GM06990 (cell line): Measurements from ENCODE around the gene RPP40.

Experiments
- DNase-seq: peaks from one replicate; pipeline ENCODE4 v3.0.0-alpha.2; 2011; ENCODE audit not compliant: insufficient read length; ENCODE audit errors: extremely low read depth
- H3K27me3 ChIP-seq: replicated peaks from 2 replicates; pipeline ENCODE4 v1.6.0; 2011; ENCODE audit warnings: low read length; ENCODE audit not compliant: control insufficient read depth, insufficient read depth
- H3K36me3 ChIP-seq: 2 replicates; pipeline ENCODE4 v1.5.1; 2011; ENCODE audit warnings: low read length; ENCODE audit not compliant: control insufficient read depth, insufficient read depth
- H3K4me3 ChIP-seq: replicated peaks from 2 replicates; pipeline ENCODE4 v1.5.1; 2011; ENCODE audit warnings: low read depth, mild to moderate bottlenecking, control low read depth, low read length
- TF ChIP-seq, protein P1 (sequence below): IDR thresholded peaks from 2 replicates; pipeline ENCODE4 v1.5.1; 2011; ENCODE audit warnings: low read length, control low read depth, mild to moderate bottlenecking, inconsistent platforms; ENCODE audit not compliant: insufficient read depth, poor library complexity, severe bottlenecking

The RPP40 gene

GRCh38 chr6:5028301-5028700, 24.5 kb upstream of the RPP40 start:
- no peak overlapping the region for H3K4me3 ChIP-seq
- no peaks in the 10 kb centered on the region for H3K27me3 ChIP-seq
- TF ChIP-seq, protein P1, sequence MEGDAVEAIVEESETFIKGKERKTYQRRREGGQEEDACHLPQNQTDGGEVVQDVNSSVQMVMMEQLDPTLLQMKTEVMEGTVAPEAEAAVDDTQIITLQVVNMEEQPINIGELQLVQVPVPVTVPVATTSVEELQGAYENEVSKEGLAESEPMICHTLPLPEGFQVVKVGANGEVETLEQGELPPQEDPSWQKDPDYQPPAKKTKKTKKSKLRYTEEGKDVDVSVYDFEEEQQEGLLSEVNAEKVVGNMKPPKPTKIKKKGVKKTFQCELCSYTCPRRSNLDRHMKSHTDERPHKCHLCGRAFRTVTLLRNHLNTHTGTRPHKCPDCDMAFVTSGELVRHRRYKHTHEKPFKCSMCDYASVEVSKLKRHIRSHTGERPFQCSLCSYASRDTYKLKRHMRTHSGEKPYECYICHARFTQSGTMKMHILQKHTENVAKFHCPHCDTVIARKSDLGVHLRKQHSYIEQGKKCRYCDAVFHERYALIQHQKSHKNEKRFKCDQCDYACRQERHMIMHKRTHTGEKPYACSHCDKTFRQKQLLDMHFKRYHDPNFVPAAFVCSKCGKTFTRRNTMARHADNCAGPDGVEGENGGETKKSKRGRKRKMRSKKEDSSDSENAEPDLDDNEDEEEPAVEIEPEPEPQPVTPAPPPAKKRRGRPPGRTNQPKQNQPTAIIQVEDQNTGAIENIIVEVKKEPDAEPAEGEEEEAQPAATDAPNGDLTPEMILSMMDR = no peak
- DNase-seq = no peak
- H3K36me3 ChIP-seq = no peaks in the 10 kb centered on the region

DNA sequence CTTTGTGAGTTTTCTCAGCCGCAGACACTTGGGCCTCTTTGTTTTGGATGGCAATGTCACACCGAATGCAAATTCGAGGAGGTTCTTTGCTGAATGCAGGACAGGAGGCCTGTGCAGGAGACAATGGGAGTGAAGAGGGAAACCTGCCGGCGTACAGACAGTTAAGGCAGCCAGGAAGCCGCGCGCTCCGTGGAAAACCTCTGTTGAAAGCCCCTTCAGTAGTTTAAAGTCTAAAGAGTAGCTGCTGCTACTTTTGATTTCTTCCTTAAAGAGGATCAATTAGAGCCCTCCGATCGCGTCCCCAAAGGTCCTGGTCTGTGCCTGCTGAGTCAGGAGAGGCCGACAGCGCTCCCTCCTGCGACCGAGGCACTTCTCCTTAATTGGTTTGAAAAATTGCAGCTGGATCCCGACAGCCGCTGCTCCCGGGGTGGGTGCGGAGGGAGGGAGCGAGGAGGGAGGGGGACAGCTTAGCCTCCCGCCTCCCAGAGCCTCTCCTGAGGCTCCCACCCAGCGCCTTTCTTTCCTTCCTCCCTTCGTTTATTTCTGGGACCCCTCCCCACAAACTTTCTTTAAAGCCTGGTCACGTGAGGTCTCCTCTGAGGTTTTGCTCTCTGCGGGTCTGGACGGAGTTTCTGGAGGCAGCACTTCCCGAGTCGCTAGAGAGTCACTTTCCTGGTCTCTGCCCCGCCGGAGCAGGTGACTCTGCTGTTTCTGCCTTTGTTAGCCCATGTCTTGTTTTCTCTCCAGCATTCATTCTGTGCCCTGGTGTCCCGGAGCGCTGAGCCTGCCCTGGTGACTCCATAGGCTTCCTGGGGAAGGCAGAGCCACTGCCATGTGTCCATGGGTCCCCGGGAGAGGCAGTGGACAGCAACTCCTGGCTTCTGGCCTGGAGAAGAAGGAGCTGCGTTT, 22.3 kb upstream of the RPP40 start:
- TF ChIP-seq, protein P1 = no peak
- Histone ChIP-seq H3K4me3 (no peak overlapping the region), H3K27me3 (no peaks in the 10 kb centered on the region), H3K36me3 (no peaks in the 10 kb centered on the region)
- DNase-seq = no peak

- Histone ChIP-seq H3K36me3 (no peaks in the 10 kb centered on the region), H3K4me3 (no peak overlapping the region), H3K27me3 (no peaks in the 10 kb centered on the region)
- DNase-seq = no peak
- TF ChIP-seq, protein P1 = no peak
These were observed 20.1 kb upstream of the RPP40 start for GRCh38 chr6:5023923-5024322.

DNA sequence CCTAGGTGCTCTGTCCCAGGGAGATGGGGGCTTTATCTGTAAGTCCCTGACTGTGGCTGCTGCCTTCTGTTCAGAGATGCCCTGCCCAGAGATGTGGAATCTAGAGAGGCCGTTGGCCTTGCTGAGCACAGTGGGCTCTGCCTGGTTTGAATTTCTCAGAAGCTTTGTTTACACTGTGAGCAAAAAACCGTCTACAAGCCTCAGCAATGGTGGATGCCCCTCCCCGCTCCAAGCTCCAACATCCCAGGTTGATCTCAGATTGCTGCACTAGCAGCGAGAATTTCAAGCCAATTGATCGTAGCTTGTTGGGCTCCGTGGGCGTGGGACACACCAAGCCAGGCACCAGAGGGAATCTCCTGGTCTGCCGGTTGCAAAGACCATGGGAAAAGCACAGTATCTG, 16.3 kb upstream of the RPP40 start:
- H3K27me3 ChIP-seq = no peaks in the 10 kb centered on the region
- DNase-seq = no peak
- H3K36me3 ChIP-seq = no peaks in the 10 kb centered on the region
- TF ChIP-seq, protein P1 = no peak
- H3K4me3 ChIP-seq = no peak overlapping the region

GRCh38 chr6:5014072-5014561, 10.3 kb upstream of the RPP40 start:
- no peak overlapping the region for H3K4me3 ChIP-seq
- TF ChIP-seq, protein P1 = no peak
- no peaks in the 10 kb centered on the region for H3K36me3 ChIP-seq
- DNase-seq = no peak
- no peaks in the 10 kb centered on the region for H3K27me3 ChIP-seq
